Natural killer cell (primary cell): Measurements from ENCODE around the gene PTTG1IP2. TPM values are rescaled to one million over a fixed set of nuclear protein-coding genes. Genes with fewer than 3 reads are reported as not detected.

Experiments used
- ATAC-seq, 3 donors: fragments of 150-1000 bp in 2 of 3; fragments of 200-7000 bp in 1 of 3; cut with Tn5 transposase; 1 replicate in 1 of 3; 2 replicates in 2 of 3; pipeline ENCODE4 v1.10.0; 2021; ENCODE audit warnings: mild to moderate bottlenecking in 2 of 3, moderate library complexity in 2 of 3
- DNase-seq, 2 donors: peaks; one replicate each; pipeline versions ENCODE4 v3.0.0 to v3.0.0-alpha.2; 2013 to 2021; ENCODE audit warnings: mixed read lengths in 1 of 2
- H3K27ac ChIP-seq: one replicate; pipeline ENCODE4 v1.5.1; 2013; ENCODE audit warnings: mild to moderate bottlenecking, low read length
- H3K27me3 ChIP-seq: one replicate; pipeline ENCODE4 v1.6.1; 2013; ENCODE audit warnings: low read length; ENCODE audit not compliant: control insufficient read depth, insufficient read depth
- H3K36me3 ChIP-seq: one replicate; pipeline ENCODE4 v1.6.1; 2013; ENCODE audit warnings: low read length; ENCODE audit not compliant: control insufficient read depth, insufficient read depth
- H3K4me1 ChIP-seq: one replicate; pipeline ENCODE4 v1.6.1; 2013; ENCODE audit warnings: low read length; ENCODE audit not compliant: control insufficient read depth, insufficient read depth
- H3K4me3 ChIP-seq: one replicate; pipeline ENCODE4 v1.5.1; 2013; ENCODE audit warnings: low read length
- H3K9me3 ChIP-seq: one replicate; pipeline ENCODE4 v1.6.1; 2013; ENCODE audit warnings: low read length; ENCODE audit not compliant: control insufficient read depth, insufficient read depth
- H3K27ac Mint-ChIP-seq, 2 donors: one replicate each; pipeline ENCODE4 v1.8.0; 2022; ENCODE audit warnings: mild to moderate bottlenecking in 2 of 2, mixed read lengths in 2 of 2, moderate library complexity in 1 of 2
- H3K27me3 Mint-ChIP-seq, 2 donors: one replicate each; pipeline ENCODE4 v1.8.0; 2022; ENCODE audit warnings: low read depth in 2 of 2, mixed read lengths in 2 of 2
- H3K36me3 Mint-ChIP-seq: one replicate; pipeline ENCODE4 v1.8.0; 2022; ENCODE audit warnings: mixed read lengths
- H3K4me1 Mint-ChIP-seq, 2 donors: one replicate each; pipeline ENCODE4 v1.8.0; 2022; ENCODE audit warnings: mixed read lengths in 2 of 2
- H3K4me3 Mint-ChIP-seq: one replicate; pipeline ENCODE4 v1.8.0; 2022; ENCODE audit warnings: mild to moderate bottlenecking, moderate library complexity, mixed read lengths
- H3K9me3 Mint-ChIP-seq, 2 donors: one replicate each; pipeline ENCODE4 v1.8.0; 2022; ENCODE audit warnings: mixed read lengths in 2 of 2
- WGBS: methylation state at CpG from one replicate; pipeline ENCODE4 v1.1.7; 2013; ENCODE audit warnings: missing lambda C conversion rate; ENCODE audit not compliant: insufficient coverage; 5-methylcytosine and 5-hydroxymethylcytosine counted together
- intact Hi-C: fragments of 100-400 bp; cut with micrococcal nuclease; formaldehyde crosslinking; loops from one replicate; pipeline ENCODE4 v1.14.2; 2022
- total RNA-seq, 4 donors: library from RNA; stranded (reverse); fragments of 120-200 nt in 1 of 4; gene quantifications; one replicate each; pipeline versions ENCODE4 v1.2.3 to v1.2.4, GENCODE V29; 2013 to 2022
- TF ChIP-seq, protein P1 (sequence below): fragments of 200-600 bp; IDR thresholded peaks from one replicate; pipeline ENCODE4 v1.8.0; 2022; ENCODE audit warnings: antibody characterized with exemption

PTTG1IP2 gene
- total RNA-seq, 3 donors from 2014 or later (not counting 1 experiment from before 2014, with no cell fraction given): not detected

DNA sequence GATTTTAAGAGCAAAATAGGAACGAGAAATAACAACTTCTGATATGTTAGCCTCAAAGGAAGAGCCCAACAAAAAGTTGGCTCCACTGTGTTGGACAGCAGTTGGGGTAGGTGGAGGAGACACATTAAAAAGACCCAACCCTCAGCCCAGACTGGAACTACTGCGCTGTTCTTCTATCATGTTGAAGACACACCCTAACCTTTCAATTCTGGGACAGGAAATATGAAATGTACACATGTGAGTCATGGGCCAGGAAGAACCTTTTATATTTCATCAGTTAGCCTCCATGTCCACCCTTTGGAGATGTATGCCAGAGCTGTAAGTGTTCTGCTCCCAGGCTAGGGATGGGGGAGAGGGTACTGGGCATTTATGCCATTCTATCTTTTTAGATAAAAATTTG, 44.1 kb upstream of the PTTG1IP2 start:
- no peaks in the 10 kb centered on the region for H3K27me3 ChIP-seq
- H3K36me3 Mint-ChIP-seq: no peaks in the 10 kb centered on the region
- peaks cover 0 to 8% of the 10 kb centered on the region in 2 donors for H3K27me3 Mint-ChIP-seq
- TF ChIP-seq, protein P1, sequence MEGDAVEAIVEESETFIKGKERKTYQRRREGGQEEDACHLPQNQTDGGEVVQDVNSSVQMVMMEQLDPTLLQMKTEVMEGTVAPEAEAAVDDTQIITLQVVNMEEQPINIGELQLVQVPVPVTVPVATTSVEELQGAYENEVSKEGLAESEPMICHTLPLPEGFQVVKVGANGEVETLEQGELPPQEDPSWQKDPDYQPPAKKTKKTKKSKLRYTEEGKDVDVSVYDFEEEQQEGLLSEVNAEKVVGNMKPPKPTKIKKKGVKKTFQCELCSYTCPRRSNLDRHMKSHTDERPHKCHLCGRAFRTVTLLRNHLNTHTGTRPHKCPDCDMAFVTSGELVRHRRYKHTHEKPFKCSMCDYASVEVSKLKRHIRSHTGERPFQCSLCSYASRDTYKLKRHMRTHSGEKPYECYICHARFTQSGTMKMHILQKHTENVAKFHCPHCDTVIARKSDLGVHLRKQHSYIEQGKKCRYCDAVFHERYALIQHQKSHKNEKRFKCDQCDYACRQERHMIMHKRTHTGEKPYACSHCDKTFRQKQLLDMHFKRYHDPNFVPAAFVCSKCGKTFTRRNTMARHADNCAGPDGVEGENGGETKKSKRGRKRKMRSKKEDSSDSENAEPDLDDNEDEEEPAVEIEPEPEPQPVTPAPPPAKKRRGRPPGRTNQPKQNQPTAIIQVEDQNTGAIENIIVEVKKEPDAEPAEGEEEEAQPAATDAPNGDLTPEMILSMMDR: no peak
- H3K27ac Mint-ChIP-seq: no peak overlapping the region
- H3K4me1 ChIP-seq: no peaks in the 10 kb centered on the region
- WGBS: 71% methylated on average over 1 of the region's 2 CpGs
- H3K4me3 ChIP-seq: no peak overlapping the region
- H3K9me3 Mint-ChIP-seq: no peaks in the 10 kb centered on the region
- H3K4me1 Mint-ChIP-seq: no peaks in the 10 kb centered on the region
- no peak for DNase-seq
- H3K9me3 ChIP-seq: no peaks in the 10 kb centered on the region
- ATAC-seq: no peak
- no peak overlapping the region for H3K27ac ChIP-seq
- no peaks in the 10 kb centered on the region for H3K36me3 ChIP-seq
- no peak overlapping the region for H3K4me3 Mint-ChIP-seq
- intact Hi-C loops: loop anchor here (5.0 kb wide), 2 partner anchors 113 to 1638 kb away; no protein-coding TSS in a partner anchor

DNA sequence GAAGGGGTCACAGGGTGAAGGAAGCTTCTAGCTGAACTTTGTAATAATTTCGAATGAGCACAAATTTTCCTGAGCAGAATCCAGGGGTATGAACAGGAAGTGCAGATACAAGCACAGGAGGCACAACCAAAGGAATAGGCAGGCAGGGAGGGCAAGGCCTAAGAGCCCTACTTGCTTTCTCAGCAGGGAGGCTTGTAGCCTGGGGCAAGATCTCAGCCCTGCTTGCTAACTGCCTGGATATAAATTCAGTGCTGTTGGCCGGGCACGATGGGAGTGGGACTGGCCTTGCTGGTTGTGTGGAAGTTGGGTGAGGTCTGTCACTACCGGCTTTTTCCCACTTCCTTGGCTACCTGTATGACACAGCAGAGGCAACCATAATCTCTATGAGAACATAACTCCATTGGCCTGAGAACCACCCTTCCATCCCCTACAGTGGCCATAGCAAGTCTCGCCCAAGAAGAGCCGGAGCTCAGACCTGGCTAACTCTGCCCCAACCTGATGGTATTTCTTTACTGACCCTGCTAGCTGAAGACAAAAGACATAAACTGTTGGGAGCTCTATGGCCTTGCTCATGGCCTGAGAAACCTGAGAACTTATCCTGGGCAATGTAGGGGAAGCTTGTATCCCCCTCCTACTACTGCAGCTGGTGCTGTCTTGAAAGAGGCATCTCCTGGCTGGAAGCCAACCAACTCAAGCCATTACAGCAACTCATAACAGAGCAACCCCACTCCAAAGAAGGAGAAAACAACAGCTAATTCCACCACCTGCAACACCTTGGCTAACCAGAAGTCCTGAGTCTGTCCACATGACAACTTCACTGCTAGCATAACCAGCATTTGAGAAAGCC, 38.6 kb upstream of the PTTG1IP2 start:
- Histone ChIP-seq H3K36me3 (no peaks in the 10 kb centered on the region), H3K4me1 (no peaks in the 10 kb centered on the region), H3K27ac (no peak overlapping the region), H3K9me3 (peaks cover 5% of the 10 kb centered on the region), H3K4me3 (no peak overlapping the region), H3K27me3 (no peaks in the 10 kb centered on the region)
- no peaks in the 10 kb centered on the region for H3K4me1 Mint-ChIP-seq
- DNase-seq: no peak
- ATAC-seq: no peak
- TF ChIP-seq, protein P1: no peak
- 87% methylated on average over 4 of the region's 6 CpGs for WGBS
- peaks cover 10 to 11% of the 10 kb centered on the region in 2 donors for H3K27me3 Mint-ChIP-seq
- H3K27ac Mint-ChIP-seq: no peak overlapping the region
- H3K4me3 Mint-ChIP-seq: no peak overlapping the region
- intact Hi-C loops: no loop called here
- H3K9me3 Mint-ChIP-seq: no peaks in the 10 kb centered on the region
- no peaks in the 10 kb centered on the region for H3K36me3 Mint-ChIP-seq

DNA sequence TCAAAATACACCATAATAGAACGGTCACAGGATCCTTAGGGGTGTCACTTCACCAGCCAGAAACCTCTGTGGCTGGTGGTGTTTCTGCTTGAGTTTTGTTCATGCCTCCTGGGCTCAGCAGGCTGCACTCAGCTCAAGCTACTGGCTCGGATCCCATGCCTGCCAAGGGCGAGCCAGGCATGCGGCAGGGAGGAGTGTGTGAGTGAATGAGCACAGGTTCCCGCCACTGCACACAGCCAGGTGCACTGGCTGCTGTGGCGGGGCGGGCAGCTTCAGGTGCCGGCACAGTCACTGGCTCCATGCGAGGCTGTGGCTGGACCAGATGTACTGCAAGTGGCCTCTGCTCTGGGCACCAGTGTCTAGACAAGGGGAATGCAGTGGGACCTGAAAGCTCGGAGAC, 36.7 kb upstream of the PTTG1IP2 start:
- H3K27ac Mint-ChIP-seq: no peak overlapping the region
- H3K9me3 Mint-ChIP-seq: no peaks in the 10 kb centered on the region
- DNase-seq (no peak), ATAC-seq (peak in 1 of 3 donors; percentile 24)
- no peak overlapping the region for H3K4me3 Mint-ChIP-seq
- Histone ChIP-seq H3K27me3 (no peaks in the 10 kb centered on the region), H3K9me3 (peaks cover 5% of the 10 kb centered on the region), H3K36me3 (no peaks in the 10 kb centered on the region), H3K4me1 (no peaks in the 10 kb centered on the region), H3K4me3 (no peak overlapping the region), H3K27ac (no peak overlapping the region)
- H3K36me3 Mint-ChIP-seq: no peaks in the 10 kb centered on the region
- H3K27me3 Mint-ChIP-seq: peaks cover 13 to 27% of the 10 kb centered on the region in 2 donors
- TF ChIP-seq, protein P1: no peak
- intact Hi-C loops: no loop called here
- WGBS: 79% methylated on average over 10 of the region's 10 CpGs
- H3K4me1 Mint-ChIP-seq: no peaks in the 10 kb centered on the region
